ENCODE data around the gene AQP2.

The AQP2 gene

GRCh38 chr12:49950273-49951251 is at the start of gene AQP2:
Gene AQP2 (plus strand): TSS chr12:49950737. CDS start chr12:49950831, 94 bp downstream.
- Histone ChIP-seq H3K27ac (ENCODE audit: low read depth, low read length) (no peak within 1 kb of the TSS), H3K9me3 (ENCODE audit: control insufficient read depth in 5 of 5, low read length in 5 of 5) (no peaks in the 10 kb centered on the region), H3K9ac (ENCODE audit: low read length in 5 of 5) (peak within 1 kb of the TSS in 1 of 5 donors; percentile 21), H3K4me1 (ENCODE audit: control insufficient read depth in 5 of 5, insufficient read depth in 5 of 5, low read length in 5 of 5) (peaks cover 0 to 17% (median 12%) of the 10 kb centered on the region in 5 donors), H3K4me3 (ENCODE audit: low read depth in 1 of 5, low read length in 5 of 5) (no peak within 1 kb of the TSS), H3K27me3 (ENCODE audit: control insufficient read depth in 5 of 5, insufficient read depth in 4 of 5, low read length in 5 of 5) (peaks cover 11 to 23% (median 17%) of the 10 kb centered on the region in 5 donors), H3K36me3 (ENCODE audit: control insufficient read depth in 5 of 5, insufficient read depth in 5 of 5, low read length in 5 of 5) (no peaks in the 10 kb centered on the region)

- no peak overlapping the region for H3K27ac ChIP-seq (ENCODE audit: low read depth, low read length)
- H3K4me3 ChIP-seq (ENCODE audit: low read depth in 1 of 5, low read length in 5 of 5), result no peak overlapping the region
- no peaks in the 10 kb centered on the region for H3K9me3 ChIP-seq (ENCODE audit: control insufficient read depth in 5 of 5, low read length in 5 of 5)
- peaks cover 18 to 42% (median 25%) of the 10 kb centered on the region in 5 donors for H3K27me3 ChIP-seq (ENCODE audit: control insufficient read depth in 5 of 5, insufficient read depth in 4 of 5, low read length in 5 of 5)
- H3K4me1 ChIP-seq (ENCODE audit: control insufficient read depth in 5 of 5, insufficient read depth in 5 of 5, low read length in 5 of 5), result peaks cover 0 to 9% (median 3%) of the 10 kb centered on the region in 5 donors
- H3K36me3 ChIP-seq (ENCODE audit: control insufficient read depth in 5 of 5, insufficient read depth in 5 of 5, low read length in 5 of 5), result no peaks in the 10 kb centered on the region
- H3K9ac ChIP-seq (ENCODE audit: low read length in 5 of 5), result no peak overlapping the region
Observed at GRCh38 chr12:49901026-49901425, 49.5 kb upstream of the AQP2 start.

- no peak overlapping the region for H3K4me3 ChIP-seq (ENCODE audit: low read depth in 1 of 5, low read length in 5 of 5)
- peaks cover 18 to 41% (median 25%) of the 10 kb centered on the region in 5 donors for H3K27me3 ChIP-seq (ENCODE audit: control insufficient read depth in 5 of 5, insufficient read depth in 4 of 5, low read length in 5 of 5)
- H3K9me3 ChIP-seq (ENCODE audit: control insufficient read depth in 5 of 5, low read length in 5 of 5), result no peaks in the 10 kb centered on the region
- peaks cover 0 to 9% (median 3%) of the 10 kb centered on the region in 5 donors for H3K4me1 ChIP-seq (ENCODE audit: control insufficient read depth in 5 of 5, insufficient read depth in 5 of 5, low read length in 5 of 5)
- H3K36me3 ChIP-seq (ENCODE audit: control insufficient read depth in 5 of 5, insufficient read depth in 5 of 5, low read length in 5 of 5), result no peaks in the 10 kb centered on the region
- H3K9ac ChIP-seq (ENCODE audit: low read length in 5 of 5), result no peak overlapping the region
- H3K27ac ChIP-seq (ENCODE audit: low read depth, low read length), result no peak overlapping the region
Observed at GRCh38 chr12:49901986-49902385, 48.6 kb upstream of the AQP2 start.

- no peaks in the 10 kb centered on the region for H3K36me3 ChIP-seq (ENCODE audit: control insufficient read depth in 5 of 5, insufficient read depth in 5 of 5, low read length in 5 of 5)
- peaks cover 0 to 9% (median 3%) of the 10 kb centered on the region in 5 donors for H3K4me1 ChIP-seq (ENCODE audit: control insufficient read depth in 5 of 5, insufficient read depth in 5 of 5, low read length in 5 of 5)
- H3K9me3 ChIP-seq (ENCODE audit: control insufficient read depth in 5 of 5, low read length in 5 of 5), result no peaks in the 10 kb centered on the region
- no peak overlapping the region for H3K9ac ChIP-seq (ENCODE audit: low read length in 5 of 5)
- no peak overlapping the region for H3K27ac ChIP-seq (ENCODE audit: low read depth, low read length)
- H3K4me3 ChIP-seq (ENCODE audit: low read depth in 1 of 5, low read length in 5 of 5), result no peak overlapping the region
- peaks cover 18 to 41% (median 25%) of the 10 kb centered on the region in 5 donors for H3K27me3 ChIP-seq (ENCODE audit: control insufficient read depth in 5 of 5, insufficient read depth in 4 of 5, low read length in 5 of 5)
Observed at GRCh38 chr12:49902399-49903350, 47.9 kb upstream of the AQP2 start.

GRCh38 chr12:49903351-49903699 is 47.2 kb upstream of the AQP2 start:
- Histone ChIP-seq H3K27ac (ENCODE audit: low read depth, low read length) (no peak overlapping the region), H3K9ac (ENCODE audit: low read length in 5 of 5) (no peak overlapping the region), H3K4me3 (ENCODE audit: low read depth in 1 of 5, low read length in 5 of 5) (peak overlapping the region in 1 of 5 donors; percentile 26)

GRCh38 chr12:49903700-49904423 is 46.7 kb upstream of the AQP2 start, which contains the start of gene FAIM2:
Gene FAIM2 (minus strand): TSS chr12:49903900. CDS start chr12:49903792, 108 bp downstream.
- Histone ChIP-seq H3K4me3 (ENCODE audit: low read depth in 1 of 5, low read length in 5 of 5) (peak within 1 kb of the TSS in 2 of 5 donors; percentile 26 to 41), H3K36me3 (ENCODE audit: control insufficient read depth in 5 of 5, insufficient read depth in 5 of 5, low read length in 5 of 5) (no peaks in the 10 kb centered on the region), H3K27ac (ENCODE audit: low read depth, low read length) (no peak within 1 kb of the TSS), H3K27me3 (ENCODE audit: control insufficient read depth in 5 of 5, insufficient read depth in 4 of 5, low read length in 5 of 5) (peaks cover 18 to 41% (median 25%) of the 10 kb centered on the region in 5 donors), H3K4me1 (ENCODE audit: control insufficient read depth in 5 of 5, insufficient read depth in 5 of 5, low read length in 5 of 5) (peaks cover 0 to 9% (median 3%) of the 10 kb centered on the region in 5 donors), H3K9me3 (ENCODE audit: control insufficient read depth in 5 of 5, low read length in 5 of 5) (no peaks in the 10 kb centered on the region), H3K9ac (ENCODE audit: low read length in 5 of 5) (no peak within 1 kb of the TSS)

More at GRCh38 chr12:49903351-49903699, 47.2 kb upstream of the AQP2 start:
- peaks cover 0 to 9% (median 3%) of the 10 kb centered on the region in 5 donors for H3K4me1 ChIP-seq (ENCODE audit: control insufficient read depth in 5 of 5, insufficient read depth in 5 of 5, low read length in 5 of 5)
- H3K27me3 ChIP-seq (ENCODE audit: control insufficient read depth in 5 of 5, insufficient read depth in 4 of 5, low read length in 5 of 5), result peaks cover 18 to 41% (median 25%) of the 10 kb centered on the region in 5 donors
- no peaks in the 10 kb centered on the region for H3K36me3 ChIP-seq (ENCODE audit: control insufficient read depth in 5 of 5, insufficient read depth in 5 of 5, low read length in 5 of 5)
- no peaks in the 10 kb centered on the region for H3K9me3 ChIP-seq (ENCODE audit: control insufficient read depth in 5 of 5, low read length in 5 of 5)

GRCh38 chr12:49904601-49905000 is 45.9 kb upstream of the AQP2 start:
- no peak overlapping the region for H3K27ac ChIP-seq (ENCODE audit: low read depth, low read length)
- H3K4me3 ChIP-seq (ENCODE audit: low read depth in 1 of 5, low read length in 5 of 5), result no peak overlapping the region
- no peak overlapping the region for H3K9ac ChIP-seq (ENCODE audit: low read length in 5 of 5)
- H3K27me3 ChIP-seq (ENCODE audit: control insufficient read depth in 5 of 5, insufficient read depth in 4 of 5, low read length in 5 of 5), result peaks cover 18 to 39% (median 25%) of the 10 kb centered on the region in 5 donors
- peaks cover 0 to 9% (median 3%) of the 10 kb centered on the region in 5 donors for H3K4me1 ChIP-seq (ENCODE audit: control insufficient read depth in 5 of 5, insufficient read depth in 5 of 5, low read length in 5 of 5)
- H3K36me3 ChIP-seq (ENCODE audit: control insufficient read depth in 5 of 5, insufficient read depth in 5 of 5, low read length in 5 of 5), result no peaks in the 10 kb centered on the region
- no peaks in the 10 kb centered on the region for H3K9me3 ChIP-seq (ENCODE audit: control insufficient read depth in 5 of 5, low read length in 5 of 5)

- H3K4me1 ChIP-seq (ENCODE audit: control insufficient read depth in 5 of 5, insufficient read depth in 5 of 5, low read length in 5 of 5), result peaks cover 0 to 9% (median 3%) of the 10 kb centered on the region in 5 donors
- no peak overlapping the region for H3K9ac ChIP-seq (ENCODE audit: low read length in 5 of 5)
- H3K27me3 ChIP-seq (ENCODE audit: control insufficient read depth in 5 of 5, insufficient read depth in 4 of 5, low read length in 5 of 5), result peaks cover 18 to 35% (median 25%) of the 10 kb centered on the region in 5 donors
- H3K9me3 ChIP-seq (ENCODE audit: control insufficient read depth in 5 of 5, low read length in 5 of 5), result no peaks in the 10 kb centered on the region
- H3K4me3 ChIP-seq (ENCODE audit: low read depth in 1 of 5, low read length in 5 of 5), result no peak overlapping the region
- no peaks in the 10 kb centered on the region for H3K36me3 ChIP-seq (ENCODE audit: control insufficient read depth in 5 of 5, insufficient read depth in 5 of 5, low read length in 5 of 5)
- H3K27ac ChIP-seq (ENCODE audit: low read depth, low read length), result no peak overlapping the region
Observed at GRCh38 chr12:49905718-49906314, 44.7 kb upstream of the AQP2 start.

- Histone ChIP-seq H3K9me3 (ENCODE audit: control insufficient read depth in 5 of 5, low read length in 5 of 5) (no peaks in the 10 kb centered on the region), H3K4me3 (ENCODE audit: low read depth in 1 of 5, low read length in 5 of 5) (no peak overlapping the region), H3K4me1 (ENCODE audit: control insufficient read depth in 5 of 5, insufficient read depth in 5 of 5, low read length in 5 of 5) (peaks cover 0 to 15% (median 12%) of the 10 kb centered on the region in 5 donors), H3K27ac (ENCODE audit: low read depth, low read length) (no peak overlapping the region), H3K27me3 (ENCODE audit: control insufficient read depth in 5 of 5, insufficient read depth in 4 of 5, low read length in 5 of 5) (peaks cover 18 to 29% (median 20%) of the 10 kb centered on the region in 5 donors), H3K36me3 (ENCODE audit: control insufficient read depth in 5 of 5, insufficient read depth in 5 of 5, low read length in 5 of 5) (no peaks in the 10 kb centered on the region), H3K9ac (ENCODE audit: low read length in 5 of 5) (no peak overlapping the region)
Observed at GRCh38 chr12:49907352-49907751, 43.2 kb upstream of the AQP2 start.

Data from subcutaneous abdominal adipose tissue (tissue), 5 donors.